Endodermal cell (in vitro differentiated cells): ENCODE measurements around the gene BTF3. TPM values are rescaled to one million over a fixed set of nuclear protein-coding genes. Genes with fewer than 3 reads are reported as not detected.

Source experiments
- DNase-seq: peaks from one replicate; pipeline ENCODE4 v3.0.0-alpha.2; 2017
- H3K27ac ChIP-seq: 2 replicates; pipeline ENCODE4 v1.5.1; 2013; ENCODE audit warnings: mild to moderate bottlenecking, low read depth, low read length, moderate library complexity
- H3K27me3 ChIP-seq: 2 replicates; pipeline ENCODE4 v1.6.1; 2013; ENCODE audit warnings: mild to moderate bottlenecking, low read length, moderate library complexity; ENCODE audit not compliant: insufficient read depth, control insufficient read depth, poor library complexity, severe bottlenecking
- H3K36me3 ChIP-seq: 2 replicates; pipeline ENCODE4 v1.7.0; 2013; ENCODE audit warnings: mild to moderate bottlenecking, low read length, moderate library complexity; ENCODE audit not compliant: control insufficient read depth, insufficient read depth
- H3K4me1 ChIP-seq: one replicate; pipeline ENCODE4 v1.7.0; 2013; ENCODE audit warnings: low read length; ENCODE audit not compliant: control insufficient read depth, insufficient read depth
- H3K4me3 ChIP-seq: 2 replicates; pipeline ENCODE4 v1.5.1; 2013; ENCODE audit warnings: mild to moderate bottlenecking, low read length, moderate library complexity
- H3K9ac ChIP-seq: 2 replicates; pipeline ENCODE4 v1.6.1; 2013; ENCODE audit warnings: mild to moderate bottlenecking, low read length, moderate library complexity; ENCODE audit not compliant: poor library complexity, severe bottlenecking; ENCODE audit errors: extremely low read depth
- H3K9me3 ChIP-seq: 2 replicates; pipeline ENCODE4 v1.6.1; 2013; ENCODE audit warnings: mild to moderate bottlenecking, low read length, moderate library complexity; ENCODE audit not compliant: control insufficient read depth
- H3K27ac Mint-ChIP-seq: 2 replicates; pipeline ENCODE4 v1.8.0; 2020; ENCODE audit warnings: mixed read lengths
- H3K27me3 Mint-ChIP-seq: 2 replicates; pipeline ENCODE4 v1.8.0; 2021; ENCODE audit warnings: mild to moderate bottlenecking, mixed read lengths; ENCODE audit not compliant: insufficient read depth
- H3K36me3 Mint-ChIP-seq: 2 replicates; pipeline ENCODE4 v1.8.0; 2020; ENCODE audit warnings: low read depth, mixed read lengths
- H3K4me1 Mint-ChIP-seq: 2 replicates; pipeline ENCODE4 v1.8.0; 2020; ENCODE audit warnings: mixed read lengths
- H3K4me3 Mint-ChIP-seq: 2 replicates; pipeline ENCODE4 v1.8.0; 2020; ENCODE audit warnings: mild to moderate bottlenecking, moderate library complexity, mixed read lengths
- H3K9me3 Mint-ChIP-seq: 2 replicates; pipeline ENCODE4 v1.8.0; 2020; ENCODE audit warnings: mild to moderate bottlenecking, mixed read lengths
- CTCF ChIP-seq: fragments of 200-600 bp; sonication (generic); conservative IDR thresholded peaks from 2 replicates; pipeline ENCODE4 v1.5.0; 2021; ENCODE audit warnings: antibody characterized with exemption, mild to moderate bottlenecking
- total RNA-seq, 2 donors: library from RNA; stranded (reverse); fragmentation: NEBNext Ultra II Directional in 1 of 2; extraction: Animal tissue kit (Norgen Biotek cat#: 25700) in 1 of 2; gene quantifications; 2 replicates in 1 of 2; 3 replicates in 1 of 2; pipeline ENCODE4 v1.2.1, GENCODE V29; 2021

The BTF3 gene
- total RNA-seq, 2 donors from 2014 or later: 671 to 739 TPM

- H3K4me3 Mint-ChIP-seq: no peak overlapping the region
- DNase-seq: no peak
- no peak overlapping the region for H3K27ac Mint-ChIP-seq
- Histone ChIP-seq H3K4me3 (no peak overlapping the region), H3K27me3 (no peaks in the 10 kb centered on the region), H3K4me1 (no peaks in the 10 kb centered on the region), H3K36me3 (peaks cover 18% of the 10 kb centered on the region), H3K27ac (no peak overlapping the region), H3K9me3 (no peaks in the 10 kb centered on the region), H3K9ac (no peak overlapping the region)
- peaks cover 2% of the 10 kb centered on the region for H3K36me3 Mint-ChIP-seq
- no peak for TF ChIP-seq CTCF
- H3K27me3 Mint-ChIP-seq: peaks cover 6% of the 10 kb centered on the region
- no peaks in the 10 kb centered on the region for H3K4me1 Mint-ChIP-seq
- H3K9me3 Mint-ChIP-seq: no peaks in the 10 kb centered on the region
Measured at GRCh38 chr5:73552642-73553041, 54.4 kb downstream of the BTF3 start.

Other genes starting within 250 kb of the BTF3 start
- under 1 TPM; 0.29 to 0.59 TPM for gene FOXD1, start 49.7 kb upstream of the BTF3 start, total RNA-seq
- 10 to 100 TPM; 14.2 to 20.5 TPM for gene ANKRA2, start 67.2 kb downstream of the BTF3 start, total RNA-seq
- 10 to 100 TPM; 24.7 to 28.3 TPM for gene UTP15, start 67.3 kb downstream of the BTF3 start, total RNA-seq
- gene ARHGEF28, start 127.8 kb downstream of the BTF3 start, total RNA-seq: 1 to 10 TPM in 1 of 2 donors, under 1 TPM in 1; 0.92 to 1.2 TPM